ENCODE data around the gene SOX10.

DNA sequence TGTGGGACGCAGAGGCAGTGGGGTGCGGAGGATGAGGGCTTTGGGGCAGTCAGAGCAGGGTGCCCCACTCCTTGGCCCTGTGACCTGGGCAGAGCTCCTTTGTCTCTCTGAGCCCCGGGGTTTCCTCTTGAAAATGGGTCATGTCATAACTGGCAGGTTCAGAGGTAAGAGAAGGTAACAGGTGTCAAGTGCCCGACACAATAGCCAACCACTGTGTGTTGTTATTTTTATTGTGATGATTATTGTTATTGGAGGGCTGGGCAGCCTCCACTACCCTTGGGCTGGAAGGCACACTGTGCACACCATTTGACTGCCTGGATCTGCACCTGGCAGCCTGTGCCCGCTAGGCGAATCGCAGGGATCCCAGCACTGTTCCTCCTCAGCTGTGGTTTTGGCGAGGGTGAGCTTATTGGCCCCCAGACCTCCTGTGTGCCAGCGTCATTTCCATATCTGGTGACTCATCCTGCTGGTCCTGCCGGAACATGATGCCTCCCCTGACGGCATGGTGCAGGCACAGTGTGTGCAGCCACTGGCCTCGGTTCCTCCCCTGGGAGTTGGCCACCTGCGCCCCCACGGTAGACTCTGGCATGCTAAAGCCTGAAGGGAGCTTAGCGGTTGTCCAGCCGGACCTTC lies 15.4 kb upstream of the SOX10 start:
- TF ChIP-seq, protein P1, sequence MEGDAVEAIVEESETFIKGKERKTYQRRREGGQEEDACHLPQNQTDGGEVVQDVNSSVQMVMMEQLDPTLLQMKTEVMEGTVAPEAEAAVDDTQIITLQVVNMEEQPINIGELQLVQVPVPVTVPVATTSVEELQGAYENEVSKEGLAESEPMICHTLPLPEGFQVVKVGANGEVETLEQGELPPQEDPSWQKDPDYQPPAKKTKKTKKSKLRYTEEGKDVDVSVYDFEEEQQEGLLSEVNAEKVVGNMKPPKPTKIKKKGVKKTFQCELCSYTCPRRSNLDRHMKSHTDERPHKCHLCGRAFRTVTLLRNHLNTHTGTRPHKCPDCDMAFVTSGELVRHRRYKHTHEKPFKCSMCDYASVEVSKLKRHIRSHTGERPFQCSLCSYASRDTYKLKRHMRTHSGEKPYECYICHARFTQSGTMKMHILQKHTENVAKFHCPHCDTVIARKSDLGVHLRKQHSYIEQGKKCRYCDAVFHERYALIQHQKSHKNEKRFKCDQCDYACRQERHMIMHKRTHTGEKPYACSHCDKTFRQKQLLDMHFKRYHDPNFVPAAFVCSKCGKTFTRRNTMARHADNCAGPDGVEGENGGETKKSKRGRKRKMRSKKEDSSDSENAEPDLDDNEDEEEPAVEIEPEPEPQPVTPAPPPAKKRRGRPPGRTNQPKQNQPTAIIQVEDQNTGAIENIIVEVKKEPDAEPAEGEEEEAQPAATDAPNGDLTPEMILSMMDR (IDR thresholded peaks at IDR 0.05; ENCODE audit: insufficient read depth, low read depth, low read length): no peak
- no peak for TF ChIP-seq EZH2 (IDR thresholded peaks at IDR 0.05; ENCODE audit: insufficient read depth, low read length)

All from astrocyte (in vitro differentiated cells and primary cell).